SU-DHL-6 (cell line): ENCODE results near the gene TNFRSF12A.

Experiments
- EZH2phosphoT487 ChIP-seq: fragments of 200-600 bp; sonication (generic), shearing (Covaris generic); conservative IDR thresholded peaks from 2 replicates; pipeline ENCODE4 v1.6.1; 2018; ENCODE audit warnings: mild to moderate bottlenecking, antibody characterized with exemption, low read length, moderate library complexity, mixed read lengths
- TF ChIP-seq, protein P1 (sequence below): fragments of 200-600 bp; sonication (generic); IDR thresholded peaks from one replicate; pipeline ENCODE4 v1.5.1; 2017; ENCODE audit warnings: antibody characterized with exemption, mild to moderate bottlenecking, low read length, moderate library complexity; ENCODE audit not compliant: insufficient read depth, poor library complexity, severe bottlenecking

DNA sequence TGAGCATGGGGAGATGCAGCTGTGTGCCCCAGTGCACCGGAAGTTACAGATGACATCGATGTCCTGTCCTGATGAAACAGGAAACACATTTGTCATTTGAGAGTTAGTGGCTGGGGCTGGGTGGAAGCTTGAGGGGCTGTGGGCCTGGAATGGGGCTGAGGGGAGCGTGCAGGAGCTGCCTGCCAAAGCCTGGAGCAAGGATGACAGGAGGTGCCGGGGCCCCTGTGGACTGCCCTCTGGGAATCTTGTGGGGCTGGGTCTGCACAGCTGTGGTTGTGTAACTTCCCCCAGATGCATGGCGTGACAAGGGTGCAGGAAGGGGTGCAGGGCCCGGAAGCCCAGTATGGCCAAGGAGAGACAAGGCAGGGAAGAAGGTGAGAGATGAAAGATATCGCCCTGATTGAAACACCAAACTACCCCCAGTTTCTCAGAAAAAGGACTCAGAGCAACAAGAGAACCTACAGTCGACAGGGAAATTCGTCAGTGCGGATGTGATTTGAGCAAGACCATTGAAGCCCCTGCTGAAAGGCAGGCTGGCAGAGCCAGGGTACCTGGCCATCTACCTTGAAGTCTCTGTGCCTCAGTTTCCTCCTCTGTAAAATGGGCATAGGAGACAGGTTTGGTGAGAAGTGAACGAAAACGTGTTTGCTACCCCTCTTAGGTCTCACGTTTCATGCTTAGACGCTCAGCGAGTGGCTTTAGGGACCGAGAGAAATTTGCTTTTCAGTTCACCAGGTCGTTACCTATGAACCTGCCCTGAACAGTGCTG, 35.0 kb downstream of the TNFRSF12A start:
- TF ChIP-seq EZH2phosphoT487: no peak
- TF ChIP-seq, protein P1, sequence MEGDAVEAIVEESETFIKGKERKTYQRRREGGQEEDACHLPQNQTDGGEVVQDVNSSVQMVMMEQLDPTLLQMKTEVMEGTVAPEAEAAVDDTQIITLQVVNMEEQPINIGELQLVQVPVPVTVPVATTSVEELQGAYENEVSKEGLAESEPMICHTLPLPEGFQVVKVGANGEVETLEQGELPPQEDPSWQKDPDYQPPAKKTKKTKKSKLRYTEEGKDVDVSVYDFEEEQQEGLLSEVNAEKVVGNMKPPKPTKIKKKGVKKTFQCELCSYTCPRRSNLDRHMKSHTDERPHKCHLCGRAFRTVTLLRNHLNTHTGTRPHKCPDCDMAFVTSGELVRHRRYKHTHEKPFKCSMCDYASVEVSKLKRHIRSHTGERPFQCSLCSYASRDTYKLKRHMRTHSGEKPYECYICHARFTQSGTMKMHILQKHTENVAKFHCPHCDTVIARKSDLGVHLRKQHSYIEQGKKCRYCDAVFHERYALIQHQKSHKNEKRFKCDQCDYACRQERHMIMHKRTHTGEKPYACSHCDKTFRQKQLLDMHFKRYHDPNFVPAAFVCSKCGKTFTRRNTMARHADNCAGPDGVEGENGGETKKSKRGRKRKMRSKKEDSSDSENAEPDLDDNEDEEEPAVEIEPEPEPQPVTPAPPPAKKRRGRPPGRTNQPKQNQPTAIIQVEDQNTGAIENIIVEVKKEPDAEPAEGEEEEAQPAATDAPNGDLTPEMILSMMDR: no peak
